T-cell (primary cell): ENCODE data around the gene POC1B. TPM values are rescaled to one million over a fixed set of nuclear protein-coding genes. Genes with fewer than 3 reads are reported as not detected.

Experiments used
- ATAC-seq, 4 experiments: fragments of 200-7000 bp in 3 of 4; fragments of 150-1000 bp in 1 of 4; cut with Tn5 transposase; replicated peaks in 1 of 4; 1 replicate in 3 of 4; 2 replicates in 1 of 4; pipeline ENCODE4 v1.10.0; 2021; ENCODE audit warnings: moderate library complexity in 3 of 4, mild to moderate bottlenecking in 2 of 4, moderate number of reproducible peaks in 1 of 4
- CTCF ChIA-PET, 2 donors: fragments of 300-600 bp; sonication (Branson Sonifier 250); formaldehyde crosslinking; loops; one replicate each; lab custom pipeline; 2022; ENCODE audit warnings: antibody characterized with exemption in 2 of 2; lab: Charles Lee
- POLR2A ChIA-PET, 2 donors: fragments of 300-600 bp; sonication (Branson Sonifier 250); formaldehyde crosslinking; loops; one replicate each; lab custom pipeline; 2022; ENCODE audit warnings: antibody characterized with exemption in 2 of 2; lab: Charles Lee
- DNase-seq, 35 experiments: peaks; one replicate each; pipeline versions ENCODE4 v3.0.0 to v3.0.0-alpha.2; 2013 to 2023
- H3K27ac ChIP-seq: one replicate; pipeline ENCODE4 v1.5.1; 2013; ENCODE audit warnings: low read length
- H3K27me3 ChIP-seq, 2 experiments: replicated peaks in 1 of 2; 1 replicate in 1 of 2; 2 replicates in 1 of 2; pipeline versions ENCODE4 v1.6.1 to v1.7.0; 2013; ENCODE audit warnings: low read length in 1 of 2, mixed read lengths in 1 of 2; ENCODE audit not compliant: control insufficient read depth in 2 of 2, insufficient read depth in 2 of 2; ENCODE audit errors: extremely low read depth in 1 of 2
- H3K36me3 ChIP-seq, 2 donors: 1 replicate in 1 of 2; 2 replicates in 1 of 2; pipeline versions ENCODE4 v1.6.1 to v1.7.0; 2013; ENCODE audit warnings: low read length in 1 of 2; ENCODE audit not compliant: control insufficient read depth in 2 of 2, insufficient read depth in 1 of 2; ENCODE audit errors: extremely low read depth in 1 of 2
- H3K4me1 ChIP-seq, 2 experiments: 1 replicate in 1 of 2; 2 replicates in 1 of 2; pipeline versions ENCODE4 v1.6.1 to v1.7.0; 2013; ENCODE audit warnings: low read length in 2 of 2, mixed read lengths in 1 of 2; ENCODE audit not compliant: insufficient read depth in 2 of 2, control insufficient read depth in 1 of 2; ENCODE audit errors: extremely low read depth in 1 of 2
- H3K4me3 ChIP-seq, 2 donors: 1 replicate in 1 of 2; 2 replicates in 1 of 2; pipeline versions ENCODE4 v1.5.1 to v1.7.0; 2013; ENCODE audit warnings: mild to moderate bottlenecking in 2 of 2, low read length in 1 of 2, moderate library complexity in 1 of 2; ENCODE audit not compliant: control insufficient read depth in 1 of 2; ENCODE audit errors: extremely low read depth in 1 of 2
- H3K9me3 ChIP-seq: 2 replicates; pipeline ENCODE4 v1.7.0; 2013
- H3K27ac Mint-ChIP-seq, 2 donors: one replicate each; pipeline ENCODE4 v1.8.0; 2020 to 2021; ENCODE audit warnings: mild to moderate bottlenecking in 2 of 2, mixed read lengths in 2 of 2
- H3K27me3 Mint-ChIP-seq, 2 donors: one replicate each; pipeline ENCODE4 v1.8.0; 2021 to 2022; ENCODE audit warnings: mixed read lengths in 2 of 2
- H3K36me3 Mint-ChIP-seq: one replicate; pipeline ENCODE4 v1.8.0; 2021; ENCODE audit warnings: mixed read lengths
- H3K4me1 Mint-ChIP-seq, 3 donors: one replicate each; pipeline ENCODE4 v1.8.0; 2020 to 2022; ENCODE audit warnings: mixed read lengths in 3 of 3, mild to moderate bottlenecking in 1 of 3
- H3K4me3 Mint-ChIP-seq, 3 donors: one replicate each; pipeline ENCODE4 v1.8.0; 2020 to 2022; ENCODE audit warnings: mild to moderate bottlenecking in 3 of 3, mixed read lengths in 3 of 3, moderate library complexity in 3 of 3
- H3K9me3 Mint-ChIP-seq, 3 donors: one replicate each; pipeline ENCODE4 v1.8.0; 2020 to 2022; ENCODE audit warnings: mixed read lengths in 3 of 3
- WGBS: methylation state at CpG from one replicate; pipeline ENCODE4 v1.1.5; 2013; ENCODE audit warnings: missing lambda C conversion rate; ENCODE audit not compliant: insufficient coverage; 5-methylcytosine and 5-hydroxymethylcytosine counted together
- total RNA-seq, 35 experiments: library from RNA in 6 of 35; stranded (reverse) in 6 of 35; fragments of 120-200 nt in 1 of 35; gene quantifications; one replicate each; pipeline versions ENCODE4 v1.2.1 to v1.2.4 and lab custom pipeline; 2013 to 2026

The POC1B gene
- total RNA-seq, 5 donors from 2014 or later (not counting 1 experiment from before 2014, with no cell fraction given): 17.2 to 25.5 (median 18.9) TPM

- Mint-ChIP-seq H3K9me3 (no peaks in the 10 kb centered on the region), H3K36me3 (peaks cover 3% of the 10 kb centered on the region), H3K27ac (no peak overlapping the region), H3K4me3 (peak overlapping the region in 1 of 3 donors; percentile 8), H3K4me1 (peaks cover 24 to 26% (median 25%) of the 10 kb centered on the region in 3 donors), H3K27me3 (no peaks in the 10 kb centered on the region)
- peaks cover 3 to 8% of the 10 kb centered on the region in 2 experiments for H3K4me1 ChIP-seq
- ATAC-seq (no peak), DNase-seq (no peak)
- H3K9me3 ChIP-seq: no peaks in the 10 kb centered on the region
- no peak overlapping the region for H3K27ac ChIP-seq
- POLR2A ChIA-PET: no interaction called here
- 94% methylated on average over 2 of the region's 4 CpGs for WGBS
- H3K27me3 ChIP-seq: no peaks in the 10 kb centered on the region
- H3K36me3 ChIP-seq: no peaks in the 10 kb centered on the region
- H3K4me3 ChIP-seq: no peak overlapping the region
- CTCF ChIA-PET: no interaction called here
Measured at GRCh38 chr12:89395712-89396111, 130.1 kb downstream of the POC1B start.

GRCh38 chr12:89393551-89394121, 132.2 kb downstream of the POC1B start:
- Histone ChIP-seq H3K9me3 (no peaks in the 10 kb centered on the region), H3K36me3 (no peaks in the 10 kb centered on the region), H3K4me3 (no peak overlapping the region), H3K4me1 (peaks cover 7 to 8% of the 10 kb centered on the region in 2 experiments), H3K27me3 (no peaks in the 10 kb centered on the region), H3K27ac (no peak overlapping the region)
- no peak for DNase-seq
- Mint-ChIP-seq H3K4me1 (peaks cover 31 to 33% (median 31%) of the 10 kb centered on the region in 3 donors), H3K36me3 (peaks cover 3% of the 10 kb centered on the region), H3K9me3 (no peaks in the 10 kb centered on the region), H3K27ac (no peak overlapping the region), H3K27me3 (no peaks in the 10 kb centered on the region), H3K4me3 (no peak overlapping the region)
- WGBS: 81% methylated on average over 2 of the region's 3 CpGs
- CTCF ChIA-PET: no interaction called here
- ATAC-seq: no peak
- POLR2A ChIA-PET: no interaction called here

GRCh38 chr12:89392391-89392790, 133.5 kb downstream of the POC1B start:
- Mint-ChIP-seq H3K4me3 (no peak overlapping the region), H3K36me3 (peaks cover 3% of the 10 kb centered on the region), H3K4me1 (peaks cover 18 to 23% (median 19%) of the 10 kb centered on the region in 3 donors), H3K27ac (no peak overlapping the region), H3K9me3 (no peaks in the 10 kb centered on the region), H3K27me3 (no peaks in the 10 kb centered on the region)
- no peak overlapping the region for H3K4me3 ChIP-seq
- WGBS: 80% methylated on average over 1 of the region's 3 CpGs
- DNase-seq (no peak), ATAC-seq (no peak)
- POLR2A ChIA-PET: no interaction called here
- no peaks in the 10 kb centered on the region for H3K36me3 ChIP-seq
- H3K4me1 ChIP-seq: peaks cover 3 to 4% of the 10 kb centered on the region in 2 experiments
- CTCF ChIA-PET: no interaction called here
- no peak overlapping the region for H3K27ac ChIP-seq
- H3K27me3 ChIP-seq: no peaks in the 10 kb centered on the region
- no peaks in the 10 kb centered on the region for H3K9me3 ChIP-seq

- Mint-ChIP-seq H3K27me3 (no peaks in the 10 kb centered on the region), H3K4me1 (peaks cover 15 to 20% (median 16%) of the 10 kb centered on the region in 3 donors), H3K36me3 (peaks cover 3% of the 10 kb centered on the region), H3K9me3 (no peaks in the 10 kb centered on the region), H3K4me3 (no peak overlapping the region), H3K27ac (no peak overlapping the region)
- 100% methylated on average over 2 of the region's 6 CpGs for WGBS
- ATAC-seq: no peak
- Histone ChIP-seq H3K36me3 (no peaks in the 10 kb centered on the region), H3K27ac (no peak overlapping the region), H3K4me1 (peaks cover 0 to 4% of the 10 kb centered on the region in 2 experiments), H3K4me3 (no peak overlapping the region), H3K27me3 (no peaks in the 10 kb centered on the region), H3K9me3 (no peaks in the 10 kb centered on the region)
- no peak for DNase-seq
- ChIA-PET CTCF (no interaction called here), POLR2A (no interaction called here)
Measured at GRCh38 chr12:89391726-89392336, 134.0 kb downstream of the POC1B start.

- ChIA-PET CTCF (no interaction called here), POLR2A (no interaction called here)
- Mint-ChIP-seq H3K4me1 (peaks cover 15 to 18% (median 16%) of the 10 kb centered on the region in 3 donors), H3K9me3 (no peaks in the 10 kb centered on the region), H3K27ac (no peak overlapping the region), H3K4me3 (no peak overlapping the region), H3K27me3 (no peaks in the 10 kb centered on the region), H3K36me3 (peaks cover 3% of the 10 kb centered on the region)
- Histone ChIP-seq H3K9me3 (no peaks in the 10 kb centered on the region), H3K27me3 (no peaks in the 10 kb centered on the region), H3K4me3 (no peak overlapping the region), H3K27ac (no peak overlapping the region), H3K36me3 (no peaks in the 10 kb centered on the region), H3K4me1 (peaks cover 0 to 4% of the 10 kb centered on the region in 2 experiments)
- no peak for DNase-seq
- 86% methylated on average over 2 of the region's 3 CpGs for WGBS
- ATAC-seq: no peak
Measured at GRCh38 chr12:89390802-89391673, 134.8 kb downstream of the POC1B start.
